T-cell (primary cell): ENCODE data around the gene ERCC8. TPM values are rescaled to one million over a fixed set of nuclear protein-coding genes. Genes with fewer than 3 reads are reported as not detected.

ENCODE experiments used
- ATAC-seq, 4 experiments: fragments of 200-7000 bp in 3 of 4; fragments of 150-1000 bp in 1 of 4; cut with Tn5 transposase; replicated peaks in 1 of 4; 1 replicate in 3 of 4; 2 replicates in 1 of 4; pipeline ENCODE4 v1.10.0; 2021; ENCODE audit warnings: moderate library complexity in 3 of 4, mild to moderate bottlenecking in 2 of 4, moderate number of reproducible peaks in 1 of 4
- CTCF ChIA-PET, 2 donors: fragments of 300-600 bp; sonication (Branson Sonifier 250); formaldehyde crosslinking; loops; one replicate each; lab custom pipeline; 2022; ENCODE audit warnings: antibody characterized with exemption in 2 of 2; lab: Charles Lee
- POLR2A ChIA-PET, 2 donors: fragments of 300-600 bp; sonication (Branson Sonifier 250); formaldehyde crosslinking; loops; one replicate each; lab custom pipeline; 2022; ENCODE audit warnings: antibody characterized with exemption in 2 of 2; lab: Charles Lee
- DNase-seq, 35 experiments: peaks; one replicate each; pipeline versions ENCODE4 v3.0.0 to v3.0.0-alpha.2; 2013 to 2023
- H3K27ac ChIP-seq: one replicate; pipeline ENCODE4 v1.5.1; 2013; ENCODE audit warnings: low read length
- H3K27me3 ChIP-seq, 2 experiments: replicated peaks in 1 of 2; 1 replicate in 1 of 2; 2 replicates in 1 of 2; pipeline versions ENCODE4 v1.6.1 to v1.7.0; 2013; ENCODE audit warnings: low read length in 1 of 2, mixed read lengths in 1 of 2; ENCODE audit not compliant: control insufficient read depth in 2 of 2, insufficient read depth in 2 of 2; ENCODE audit errors: extremely low read depth in 1 of 2
- H3K36me3 ChIP-seq, 2 donors: 1 replicate in 1 of 2; 2 replicates in 1 of 2; pipeline versions ENCODE4 v1.6.1 to v1.7.0; 2013; ENCODE audit warnings: low read length in 1 of 2; ENCODE audit not compliant: control insufficient read depth in 2 of 2, insufficient read depth in 1 of 2; ENCODE audit errors: extremely low read depth in 1 of 2
- H3K4me1 ChIP-seq, 2 experiments: 1 replicate in 1 of 2; 2 replicates in 1 of 2; pipeline versions ENCODE4 v1.6.1 to v1.7.0; 2013; ENCODE audit warnings: low read length in 2 of 2, mixed read lengths in 1 of 2; ENCODE audit not compliant: insufficient read depth in 2 of 2, control insufficient read depth in 1 of 2; ENCODE audit errors: extremely low read depth in 1 of 2
- H3K4me3 ChIP-seq, 2 donors: 1 replicate in 1 of 2; 2 replicates in 1 of 2; pipeline versions ENCODE4 v1.5.1 to v1.7.0; 2013; ENCODE audit warnings: mild to moderate bottlenecking in 2 of 2, low read length in 1 of 2, moderate library complexity in 1 of 2; ENCODE audit not compliant: control insufficient read depth in 1 of 2; ENCODE audit errors: extremely low read depth in 1 of 2
- H3K9me3 ChIP-seq: 2 replicates; pipeline ENCODE4 v1.7.0; 2013
- H3K27ac Mint-ChIP-seq, 2 donors: one replicate each; pipeline ENCODE4 v1.8.0; 2020 to 2021; ENCODE audit warnings: mild to moderate bottlenecking in 2 of 2, mixed read lengths in 2 of 2
- H3K27me3 Mint-ChIP-seq, 2 donors: one replicate each; pipeline ENCODE4 v1.8.0; 2021 to 2022; ENCODE audit warnings: mixed read lengths in 2 of 2
- H3K36me3 Mint-ChIP-seq: one replicate; pipeline ENCODE4 v1.8.0; 2021; ENCODE audit warnings: mixed read lengths
- H3K4me1 Mint-ChIP-seq, 3 donors: one replicate each; pipeline ENCODE4 v1.8.0; 2020 to 2022; ENCODE audit warnings: mixed read lengths in 3 of 3, mild to moderate bottlenecking in 1 of 3
- H3K4me3 Mint-ChIP-seq, 3 donors: one replicate each; pipeline ENCODE4 v1.8.0; 2020 to 2022; ENCODE audit warnings: mild to moderate bottlenecking in 3 of 3, mixed read lengths in 3 of 3, moderate library complexity in 3 of 3
- H3K9me3 Mint-ChIP-seq, 3 donors: one replicate each; pipeline ENCODE4 v1.8.0; 2020 to 2022; ENCODE audit warnings: mixed read lengths in 3 of 3
- WGBS: methylation state at CpG from one replicate; pipeline ENCODE4 v1.1.5; 2013; ENCODE audit warnings: missing lambda C conversion rate; ENCODE audit not compliant: insufficient coverage; 5-methylcytosine and 5-hydroxymethylcytosine counted together
- total RNA-seq, 35 experiments: library from RNA in 6 of 35; stranded (reverse) in 6 of 35; fragments of 120-200 nt in 1 of 35; gene quantifications; one replicate each; pipeline versions ENCODE4 v1.2.1 to v1.2.4 and lab custom pipeline; 2013 to 2026

The ERCC8 gene
- total RNA-seq, 5 donors from 2014 or later (not counting 1 experiment from before 2014, with no cell fraction given), result 6.8 to 10.1 (median 7.3) TPM

GRCh38 chr5:60836131-60836530, 108.7 kb downstream of the ERCC8 start:
- Histone ChIP-seq H3K4me1 (no peaks in the 10 kb centered on the region), H3K4me3 (no peak overlapping the region), H3K9me3 (no peaks in the 10 kb centered on the region), H3K27me3 (peaks cover 0 to 6% of the 10 kb centered on the region in 2 experiments), H3K36me3 (no peaks in the 10 kb centered on the region), H3K27ac (no peak overlapping the region)
- CTCF ChIA-PET, result no interaction called here
- Mint-ChIP-seq H3K4me1 (no peaks in the 10 kb centered on the region), H3K36me3 (no peaks in the 10 kb centered on the region), H3K4me3 (no peak overlapping the region), H3K9me3 (no peaks in the 10 kb centered on the region), H3K27ac (no peak overlapping the region), H3K27me3 (peaks cover 4 to 13% of the 10 kb centered on the region in 2 donors)
- DNase-seq, result no peak
- WGBS, result no CpG with 5 or more reads among the region's 3 CpGs
- no peak for ATAC-seq
- POLR2A ChIA-PET, result no interaction called here

GRCh38 chr5:60835554-60835953, 109.3 kb downstream of the ERCC8 start:
- ATAC-seq (no peak), DNase-seq (no peak)
- H3K4me1 Mint-ChIP-seq, result peaks cover 0 to 1% (median 0%) of the 10 kb centered on the region in 3 donors
- Histone ChIP-seq H3K27ac (no peak overlapping the region), H3K4me3 (no peak overlapping the region), H3K4me1 (no peaks in the 10 kb centered on the region), H3K36me3 (no peaks in the 10 kb centered on the region), H3K9me3 (no peaks in the 10 kb centered on the region), H3K27me3 (peaks cover 0 to 6% of the 10 kb centered on the region in 2 experiments)
- H3K27me3 Mint-ChIP-seq, result peaks cover 3 to 12% of the 10 kb centered on the region in 2 donors
- POLR2A ChIA-PET, result no interaction called here
- no peaks in the 10 kb centered on the region for H3K9me3 Mint-ChIP-seq
- 83% methylated on average over 2 of the region's 5 CpGs for WGBS
- H3K4me3 Mint-ChIP-seq, result no peak overlapping the region
- H3K36me3 Mint-ChIP-seq, result no peaks in the 10 kb centered on the region
- CTCF ChIA-PET, result no interaction called here
- no peak overlapping the region for H3K27ac Mint-ChIP-seq

GRCh38 chr5:60833520-60833919, 111.3 kb downstream of the ERCC8 start:
- Mint-ChIP-seq H3K27me3 (peaks cover 3% of the 10 kb centered on the region in 2 donors), H3K36me3 (no peaks in the 10 kb centered on the region), H3K9me3 (no peaks in the 10 kb centered on the region), H3K4me1 (peaks cover 0 to 1% (median 0%) of the 10 kb centered on the region in 3 donors), H3K4me3 (no peak overlapping the region), H3K27ac (no peak overlapping the region)
- ChIA-PET CTCF (no interaction called here), POLR2A (no interaction called here)
- ATAC-seq, result no peak
- no peak overlapping the region for H3K27ac ChIP-seq
- DNase-seq, result no peak
- no peak overlapping the region for H3K4me3 ChIP-seq
- H3K4me1 ChIP-seq, result no peaks in the 10 kb centered on the region
- H3K27me3 ChIP-seq, result no peaks in the 10 kb centered on the region
- H3K9me3 ChIP-seq, result no peaks in the 10 kb centered on the region
- H3K36me3 ChIP-seq, result no peaks in the 10 kb centered on the region

- H3K4me3 Mint-ChIP-seq, result no peak overlapping the region
- no peaks in the 10 kb centered on the region for H3K9me3 ChIP-seq
- peaks cover 2 to 7% of the 10 kb centered on the region in 2 donors for H3K27me3 Mint-ChIP-seq
- no peak for ATAC-seq
- no peaks in the 10 kb centered on the region for H3K9me3 Mint-ChIP-seq
- no peaks in the 10 kb centered on the region for H3K27me3 ChIP-seq
- H3K27ac Mint-ChIP-seq, result no peak overlapping the region
- H3K36me3 ChIP-seq, result no peaks in the 10 kb centered on the region
- no peak for DNase-seq
- H3K36me3 Mint-ChIP-seq, result no peaks in the 10 kb centered on the region
- H3K4me1 Mint-ChIP-seq, result peaks cover 0 to 1% (median 0%) of the 10 kb centered on the region in 3 donors
- H3K4me3 ChIP-seq, result no peak overlapping the region
- ChIA-PET POLR2A (interaction anchor here in 1 of 2 donors (0.7 kb wide), 1 partner anchor 1770 kb away, joined by 6 read pairs; no protein-coding TSS in a partner anchor), CTCF (no interaction called here)
- H3K4me1 ChIP-seq, result no peaks in the 10 kb centered on the region
- H3K27ac ChIP-seq, result no peak overlapping the region
Observed at GRCh38 chr5:60830581-60831127, 114.2 kb downstream of the ERCC8 start.

GRCh38 chr5:60829490-60830266, 115.2 kb downstream of the ERCC8 start:
- no peaks in the 10 kb centered on the region for H3K9me3 Mint-ChIP-seq
- H3K4me1 ChIP-seq, result no peaks in the 10 kb centered on the region
- H3K9me3 ChIP-seq, result no peaks in the 10 kb centered on the region
- DNase-seq (no peak), ATAC-seq (no peak)
- H3K27me3 Mint-ChIP-seq, result peaks cover 0 to 5% of the 10 kb centered on the region in 2 donors
- H3K36me3 Mint-ChIP-seq, result no peaks in the 10 kb centered on the region
- 72% methylated on average over 2 of the region's 2 CpGs for WGBS
- no peaks in the 10 kb centered on the region for H3K36me3 ChIP-seq
- H3K27me3 ChIP-seq, result no peaks in the 10 kb centered on the region
- no peak overlapping the region for H3K4me3 ChIP-seq
- peaks cover 0 to 1% (median 0%) of the 10 kb centered on the region in 3 donors for H3K4me1 Mint-ChIP-seq
- H3K4me3 Mint-ChIP-seq, result no peak overlapping the region
- no peak overlapping the region for H3K27ac ChIP-seq
- POLR2A ChIA-PET, result interaction anchor here in 1 of 2 donors (0.7 kb wide), 1 partner anchor 1771 kb away, joined by 6 read pairs; no protein-coding TSS in a partner anchor
- no peak overlapping the region for H3K27ac Mint-ChIP-seq
- CTCF ChIA-PET, result no interaction called here

- CTCF ChIA-PET, result no interaction called here
- Histone ChIP-seq H3K9me3 (no peaks in the 10 kb centered on the region), H3K27me3 (no peaks in the 10 kb centered on the region), H3K36me3 (no peaks in the 10 kb centered on the region), H3K4me3 (no peak overlapping the region), H3K27ac (no peak overlapping the region), H3K4me1 (no peaks in the 10 kb centered on the region)
- Mint-ChIP-seq H3K4me3 (no peak overlapping the region), H3K9me3 (no peaks in the 10 kb centered on the region), H3K27me3 (peaks cover 0 to 5% of the 10 kb centered on the region in 2 donors), H3K4me1 (peaks cover 0 to 1% (median 0%) of the 10 kb centered on the region in 3 donors), H3K36me3 (no peaks in the 10 kb centered on the region), H3K27ac (no peak overlapping the region)
- POLR2A ChIA-PET, result no interaction called here
- no peak for ATAC-seq
- WGBS, result no CpG with 5 or more reads among the region's 1 CpG
- DNase-seq, result no peak
Observed at GRCh38 chr5:60827201-60827600, 117.7 kb downstream of the ERCC8 start.
